ENCODE results near the gene BAK1.
"Not testable (repeated sequence)": the region's sequence is repeated elsewhere in the genome, so short reads cannot be mapped to it uniquely, and the experiment has no call there.

DNA sequence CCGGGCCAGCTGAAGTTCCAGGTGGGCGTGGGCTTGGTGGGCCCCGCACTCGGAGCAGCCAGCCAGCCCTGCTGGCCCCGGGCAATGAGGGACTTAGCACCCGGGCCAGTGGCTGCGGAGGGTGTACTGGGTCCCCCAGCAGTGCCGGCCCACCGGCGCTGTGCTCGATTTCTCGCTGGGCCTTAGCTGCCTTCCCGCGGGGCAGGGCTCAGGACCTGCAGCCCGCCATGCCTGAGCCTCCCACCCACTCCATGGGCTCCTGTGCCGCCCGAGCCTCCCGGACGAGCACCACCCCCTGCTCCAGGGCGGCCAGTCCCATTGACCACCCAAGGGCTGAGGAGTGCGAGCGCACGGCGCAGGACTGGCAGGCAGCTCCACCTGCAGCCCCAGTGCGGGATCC lies 47.6 kb downstream of the BAK1 start:
- TF ChIP-seq EZH2 (IDR thresholded peaks at IDR 0.05; ENCODE audit: insufficient read depth, poor library complexity, severe bottlenecking); EZH2phosphoT487 (IDR thresholded peaks at IDR 0.05; ENCODE audit: insufficient read depth, low read depth): not testable (repeated sequence)

Data from GM23248 (cell line).